C4-2B (cell line): ENCODE measurements around the gene NHSL2.

ENCODE experiments used
- ZFX ChIP-seq: fragments of 450-650 bp; IDR thresholded peaks from 2 replicates; pipeline ENCODE4 v1.6.1; 2017
- TF ChIP-seq, protein P1 (sequence below): fragments of 450-650 bp; conservative IDR thresholded peaks from 2 replicates; pipeline ENCODE4 v1.5.1; 2017; ENCODE audit warnings: mild to moderate bottlenecking

DNA sequence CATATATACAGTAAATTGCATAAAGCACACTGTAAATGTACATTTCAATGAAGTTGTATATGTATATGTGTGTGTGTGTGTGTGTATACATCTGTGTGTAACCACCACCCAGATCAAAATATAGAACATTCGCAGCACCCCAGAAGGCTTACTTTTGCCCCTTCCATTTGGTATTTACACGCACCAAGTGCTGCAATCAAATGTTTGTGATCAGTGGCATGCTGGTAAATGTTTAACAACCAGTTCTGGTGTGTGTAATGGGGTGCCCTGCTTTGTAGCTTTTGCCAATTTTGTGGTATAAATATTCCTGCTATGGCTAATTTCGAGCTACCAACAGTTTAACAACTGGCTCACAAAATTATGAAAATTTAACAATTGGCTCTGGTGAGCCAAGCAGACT is 119.8 kb downstream of the NHSL2 start:
- TF ChIP-seq, protein P1, sequence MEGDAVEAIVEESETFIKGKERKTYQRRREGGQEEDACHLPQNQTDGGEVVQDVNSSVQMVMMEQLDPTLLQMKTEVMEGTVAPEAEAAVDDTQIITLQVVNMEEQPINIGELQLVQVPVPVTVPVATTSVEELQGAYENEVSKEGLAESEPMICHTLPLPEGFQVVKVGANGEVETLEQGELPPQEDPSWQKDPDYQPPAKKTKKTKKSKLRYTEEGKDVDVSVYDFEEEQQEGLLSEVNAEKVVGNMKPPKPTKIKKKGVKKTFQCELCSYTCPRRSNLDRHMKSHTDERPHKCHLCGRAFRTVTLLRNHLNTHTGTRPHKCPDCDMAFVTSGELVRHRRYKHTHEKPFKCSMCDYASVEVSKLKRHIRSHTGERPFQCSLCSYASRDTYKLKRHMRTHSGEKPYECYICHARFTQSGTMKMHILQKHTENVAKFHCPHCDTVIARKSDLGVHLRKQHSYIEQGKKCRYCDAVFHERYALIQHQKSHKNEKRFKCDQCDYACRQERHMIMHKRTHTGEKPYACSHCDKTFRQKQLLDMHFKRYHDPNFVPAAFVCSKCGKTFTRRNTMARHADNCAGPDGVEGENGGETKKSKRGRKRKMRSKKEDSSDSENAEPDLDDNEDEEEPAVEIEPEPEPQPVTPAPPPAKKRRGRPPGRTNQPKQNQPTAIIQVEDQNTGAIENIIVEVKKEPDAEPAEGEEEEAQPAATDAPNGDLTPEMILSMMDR = no peak
- TF ChIP-seq ZFX = no peak
